Measurements from ENCODE around the gene TTC3.

The TTC3 gene

DNA sequence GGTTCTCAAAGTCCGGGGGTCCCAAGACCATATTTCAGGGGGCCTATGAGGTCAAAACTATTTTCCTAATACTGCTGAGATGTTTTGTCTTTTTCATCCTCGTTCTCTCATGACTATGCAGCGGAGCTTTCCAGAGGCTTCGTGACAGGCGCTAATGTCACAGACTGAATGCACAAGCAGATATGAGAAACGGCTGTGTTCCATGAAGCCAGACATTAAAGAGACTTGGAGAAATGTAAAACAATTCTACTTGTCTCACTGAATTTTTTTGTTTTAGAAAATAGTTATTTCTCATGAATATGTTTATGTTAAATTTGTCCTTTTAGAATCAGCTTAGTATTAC is 10.5 kb upstream of the TTC3 start:
- no peak for DNase-seq (ENCODE audit: low read depth)

DNA sequence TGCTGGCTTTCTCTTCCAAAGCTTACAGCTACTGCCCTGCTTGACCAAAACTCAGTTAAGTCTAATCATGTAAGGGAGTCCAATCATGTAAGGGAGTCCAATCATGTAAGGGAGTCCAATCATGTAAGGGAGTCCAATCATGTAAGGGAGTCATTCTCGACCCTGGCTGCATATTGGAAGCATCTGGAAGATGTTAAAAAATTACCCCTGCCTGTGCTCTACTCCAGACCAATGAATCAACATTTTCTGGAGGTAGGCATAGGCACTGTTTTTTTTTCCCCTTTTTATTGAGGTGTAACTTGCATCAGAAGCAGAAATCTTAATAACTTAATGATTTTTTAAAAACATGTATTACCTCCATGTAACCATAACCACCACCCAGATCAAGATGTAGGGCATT is 9.6 kb upstream of the TTC3 start:
- DNase-seq (ENCODE audit: low read depth) = no peak

DNA sequence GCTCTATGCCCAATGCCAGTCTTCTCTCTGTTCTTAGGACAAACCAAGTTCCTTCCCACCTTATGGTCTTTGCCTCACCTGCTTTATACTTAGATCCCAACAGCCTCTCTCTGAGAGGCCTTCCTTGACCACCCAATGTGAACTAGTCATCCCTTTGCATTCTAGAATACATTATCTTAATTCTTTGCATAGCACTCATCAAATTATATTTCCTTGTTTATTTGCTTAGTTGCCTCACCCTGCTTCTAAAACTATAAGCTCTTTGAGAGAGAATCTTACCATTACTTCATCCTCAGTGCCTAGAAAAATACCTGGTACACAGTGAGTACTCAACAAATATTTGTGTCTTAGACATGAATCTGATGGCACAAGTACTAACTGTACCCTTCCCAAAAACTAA is 8.2 kb upstream of the TTC3 start:
- DNase-seq (ENCODE audit: low read depth) = no peak

DNA sequence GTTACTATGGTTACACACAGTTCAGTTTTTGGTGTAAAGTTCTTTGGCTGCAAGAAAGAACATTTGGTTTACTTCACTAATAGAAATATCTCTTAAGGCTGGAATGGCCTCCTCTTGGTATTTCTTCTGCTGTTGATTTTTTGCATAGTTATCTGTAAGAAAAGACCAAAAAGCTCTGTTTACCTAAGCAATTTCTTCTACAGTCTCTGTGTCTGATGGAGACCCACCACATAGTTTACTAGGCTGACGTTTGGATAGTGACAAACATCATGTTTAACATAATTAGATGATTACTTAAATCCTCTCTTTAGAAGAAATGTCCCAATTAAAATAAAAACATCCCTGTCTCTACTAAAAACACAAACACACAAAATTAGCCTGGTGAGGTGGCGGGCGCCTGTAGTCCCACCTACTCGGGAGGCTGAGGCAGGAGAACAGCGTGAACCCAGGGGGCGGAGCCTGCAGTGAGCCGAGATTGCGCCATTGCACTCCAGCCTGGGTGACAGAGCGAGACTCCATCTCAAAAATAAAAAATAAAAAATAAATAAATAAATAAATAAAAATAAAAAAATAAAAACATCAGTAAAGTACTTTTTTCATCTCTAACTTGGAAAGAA is 7.4 kb upstream of the TTC3 start:
- no peak for DNase-seq (ENCODE audit: low read depth)

DNA sequence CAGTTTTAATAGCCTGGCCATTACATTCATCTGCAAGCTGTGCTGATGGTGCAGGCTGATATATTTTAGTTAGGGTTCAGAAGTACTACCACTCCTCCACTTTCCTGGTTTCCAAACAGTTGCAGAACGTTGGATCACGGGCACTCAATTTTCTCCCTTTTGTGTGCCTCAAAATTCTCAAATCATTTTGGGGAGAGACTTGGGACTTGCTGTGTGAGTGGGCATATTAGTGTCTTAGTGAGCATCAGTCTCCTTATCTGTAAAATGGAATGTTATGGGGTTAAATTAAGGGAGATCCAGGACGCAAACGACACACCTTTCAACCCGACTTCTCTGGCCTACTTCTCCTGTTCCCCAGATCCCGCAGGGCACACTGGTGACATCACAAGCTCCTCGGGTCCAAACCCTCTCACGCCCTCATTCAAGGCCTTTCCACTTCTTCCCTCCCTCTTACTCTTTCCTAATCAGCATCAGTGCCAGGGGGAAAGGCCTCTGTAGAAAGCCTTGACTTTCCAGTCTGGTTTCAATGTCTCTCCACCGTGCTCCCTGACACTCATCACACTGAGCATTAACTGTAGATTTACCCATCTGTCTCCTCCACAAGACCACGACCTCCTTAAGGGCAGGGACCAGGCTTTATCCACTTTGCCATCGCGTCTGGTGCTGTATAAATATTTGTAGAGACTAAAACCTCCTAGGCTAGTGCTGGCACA is 1.3 kb upstream of the TTC3 start:
- DNase-seq (ENCODE audit: low read depth) = no peak

DNA sequence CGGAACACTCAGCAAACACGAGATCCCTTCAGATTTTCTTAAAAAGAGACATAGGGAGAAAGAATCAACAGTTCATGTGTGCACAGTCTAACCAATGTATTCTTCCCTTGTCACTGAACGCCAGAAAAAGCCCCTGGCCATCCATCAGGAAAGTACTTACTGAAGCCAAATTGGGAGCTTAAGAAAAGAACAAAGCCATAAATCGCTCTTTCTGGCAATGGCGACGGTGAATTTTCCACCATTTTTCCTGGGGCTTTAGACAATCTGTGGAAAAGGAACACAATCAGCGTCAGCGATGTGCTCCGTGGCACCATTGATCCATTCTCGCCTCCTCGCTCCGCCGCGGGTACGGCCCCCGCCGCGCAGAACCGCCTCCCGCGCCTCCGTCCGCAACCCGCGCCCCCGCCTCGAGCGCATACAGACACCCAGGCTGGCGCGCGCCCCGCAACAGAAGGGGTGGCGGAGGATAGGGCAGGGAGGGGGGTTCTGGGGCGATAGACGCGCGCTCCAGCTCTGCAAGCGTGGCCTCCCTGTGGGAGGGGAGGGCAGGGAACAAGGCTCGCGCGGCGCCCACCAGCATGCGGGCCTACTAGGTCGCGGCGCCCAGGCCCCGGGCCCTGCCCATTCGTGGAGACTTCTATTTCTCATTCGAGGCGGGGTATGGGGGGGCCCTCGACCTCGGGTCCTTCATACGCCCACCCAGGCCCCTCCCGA is 623 bp upstream of the TTC3 start:
- DNase-seq (ENCODE audit: low read depth) = no peak

DNA sequence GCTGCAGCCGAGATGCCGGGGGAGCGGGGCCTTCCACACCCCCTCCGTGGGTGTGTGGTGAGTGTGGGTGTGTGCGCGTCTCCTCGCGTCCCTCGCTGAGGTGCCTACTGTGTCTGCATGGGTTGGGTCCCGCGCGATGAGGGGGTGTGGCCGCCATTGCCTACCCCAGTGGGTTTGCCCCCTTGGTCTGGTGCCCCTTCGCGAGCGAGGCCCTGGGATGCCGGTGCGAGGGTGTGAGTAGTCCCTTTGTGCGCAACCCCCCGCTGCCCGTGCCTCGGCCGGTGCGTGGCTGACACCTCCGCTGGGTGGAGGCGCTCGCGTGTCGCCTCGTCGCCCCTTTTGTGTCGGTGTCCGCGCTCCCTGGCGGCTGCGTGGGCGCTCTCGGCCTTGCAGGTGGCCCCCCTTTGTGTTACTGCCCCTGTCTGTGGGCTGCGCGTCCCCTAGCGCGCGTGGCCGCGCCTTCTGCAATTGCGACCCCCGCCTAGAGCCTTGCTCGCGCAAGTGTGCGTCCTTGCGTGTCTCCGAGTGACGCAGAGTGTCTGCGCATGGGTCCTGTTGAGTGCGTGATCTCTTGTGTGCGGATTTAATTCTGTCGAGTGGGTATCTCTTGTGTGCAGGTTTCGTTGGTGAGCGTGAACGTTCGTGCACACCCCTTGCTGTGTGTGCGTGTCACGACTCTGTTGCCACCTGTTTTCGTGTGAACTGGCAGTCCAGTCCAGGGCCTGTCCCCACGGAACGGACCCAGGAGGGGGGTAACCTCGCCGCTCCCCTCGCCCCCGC is 553 bp downstream of the TTC3 start:
- peak; percentile 56 for DNase-seq (ENCODE audit: low read depth)

- DNase-seq (ENCODE audit: low read depth) = no peak
Measured at GRCh38 chr21:37074197-37074510, 1.1 kb downstream of the TTC3 start.

- DNase-seq (ENCODE audit: low read depth) = no peak
Measured at GRCh38 chr21:37074546-37074945, 1.5 kb downstream of the TTC3 start.

GRCh38 chr21:37075214-37075770 is 2.2 kb downstream of the TTC3 start:
- no peak for DNase-seq (ENCODE audit: low read depth)

DNA sequence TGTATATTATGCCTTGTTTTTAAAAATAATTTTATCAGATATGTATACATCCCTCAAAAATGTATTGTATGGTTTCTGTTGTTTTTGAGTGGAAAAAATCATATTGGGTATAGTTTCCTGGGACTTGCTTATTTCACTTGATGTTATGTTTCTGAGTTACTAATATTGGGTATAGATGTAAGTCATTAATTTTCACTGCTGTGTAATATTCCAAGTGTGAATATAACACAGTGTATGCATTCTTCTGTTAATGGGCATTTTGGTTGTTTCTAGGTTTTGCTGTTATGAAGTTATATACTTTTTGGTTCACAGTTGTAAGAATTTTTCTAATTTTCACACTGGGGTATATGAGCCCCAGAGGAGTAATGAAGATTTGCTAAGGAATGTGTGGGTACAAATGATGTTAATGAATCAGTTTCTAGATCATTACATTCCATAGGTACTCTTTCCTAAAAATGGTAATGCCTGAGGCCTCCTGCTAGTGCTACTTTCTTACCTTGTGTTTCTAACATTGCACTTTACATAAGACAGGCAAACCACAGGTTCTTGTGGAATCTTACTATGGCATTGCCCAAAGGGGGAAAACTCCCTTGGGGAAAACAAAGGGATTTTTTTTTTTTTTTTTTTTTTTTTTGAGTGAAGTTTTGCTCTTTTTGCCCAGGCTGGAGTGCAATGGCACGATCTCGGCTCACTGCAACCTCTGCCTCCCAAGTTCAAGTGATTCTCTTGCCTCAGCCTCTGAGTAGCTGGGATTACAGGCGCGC is 3.2 kb downstream of the TTC3 start:
- DNase-seq (ENCODE audit: low read depth) = no peak

DNA sequence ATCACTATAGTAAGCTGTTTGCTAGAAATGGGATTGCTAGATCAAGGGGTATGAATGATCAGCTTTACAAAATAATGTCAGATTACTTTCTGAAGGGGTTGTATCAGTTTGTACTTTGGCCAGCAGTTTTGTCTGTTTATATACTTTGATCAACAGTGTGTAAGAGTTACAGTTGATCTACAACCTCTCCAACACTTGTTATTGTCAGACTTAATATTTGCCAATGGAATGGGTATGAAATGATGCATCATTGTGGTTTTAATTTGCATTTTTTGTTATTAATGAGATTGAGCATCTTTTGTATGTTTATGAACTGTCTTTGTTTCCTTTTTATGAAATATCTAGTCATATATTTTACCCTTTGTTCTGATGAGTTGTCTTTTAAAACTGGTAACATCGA is 4.3 kb downstream of the TTC3 start:
- DNase-seq (ENCODE audit: low read depth) = no peak

DNA sequence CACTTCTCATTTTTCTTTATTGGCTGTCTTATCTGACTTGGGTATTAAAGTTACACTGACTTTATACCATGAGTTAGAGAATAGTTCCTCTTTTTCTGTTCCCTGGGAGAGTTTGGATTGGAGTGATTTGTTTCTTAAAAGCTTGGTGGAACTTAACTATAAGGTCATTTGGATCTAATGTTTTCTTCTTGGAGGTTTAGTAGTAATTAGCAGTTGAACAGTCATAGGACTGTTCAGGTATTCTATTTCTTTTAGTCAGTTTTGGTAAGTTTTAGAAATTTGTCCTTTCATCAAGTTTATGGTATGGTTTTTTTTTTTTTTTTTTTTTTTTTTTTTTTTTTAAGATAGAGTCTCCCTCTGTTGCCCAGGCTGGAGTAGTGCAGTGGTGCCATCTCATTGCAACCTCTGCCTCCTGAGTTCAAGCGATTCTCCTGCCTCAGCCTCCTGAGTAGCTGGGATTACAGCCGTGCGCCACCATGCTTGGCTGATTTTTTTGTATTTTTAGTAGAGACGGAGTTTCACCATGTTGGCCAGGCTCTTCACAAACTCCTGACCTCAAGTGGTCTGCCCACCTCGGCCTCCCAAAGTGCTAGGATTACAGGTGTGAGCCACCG is 6.3 kb downstream of the TTC3 start:
- DNase-seq (ENCODE audit: low read depth) = no peak

DNA sequence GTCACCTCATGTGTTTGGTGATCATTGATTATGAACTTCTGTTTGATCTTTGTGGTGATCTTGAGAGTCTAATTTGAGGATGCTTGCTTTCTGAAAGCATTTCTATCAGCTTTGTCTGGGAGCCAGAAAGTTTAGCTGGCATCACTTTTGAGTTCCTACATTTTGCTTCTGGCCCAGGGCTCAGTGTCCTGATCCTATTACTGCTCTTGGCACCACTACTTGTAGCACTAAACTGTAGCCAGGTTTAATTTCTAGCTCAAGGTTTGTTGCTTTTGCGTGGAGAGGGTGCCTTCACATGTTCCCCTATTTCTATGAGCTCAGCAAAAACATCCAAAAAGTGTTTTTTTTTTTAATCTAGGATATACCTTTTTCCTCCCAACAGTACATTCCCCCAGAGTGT is 9.3 kb downstream of the TTC3 start:
- DNase-seq (ENCODE audit: low read depth) = no peak

GRCh38 chr21:37082856-37083528 is 9.9 kb downstream of the TTC3 start:
- DNase-seq (ENCODE audit: low read depth) = no peak

DNA sequence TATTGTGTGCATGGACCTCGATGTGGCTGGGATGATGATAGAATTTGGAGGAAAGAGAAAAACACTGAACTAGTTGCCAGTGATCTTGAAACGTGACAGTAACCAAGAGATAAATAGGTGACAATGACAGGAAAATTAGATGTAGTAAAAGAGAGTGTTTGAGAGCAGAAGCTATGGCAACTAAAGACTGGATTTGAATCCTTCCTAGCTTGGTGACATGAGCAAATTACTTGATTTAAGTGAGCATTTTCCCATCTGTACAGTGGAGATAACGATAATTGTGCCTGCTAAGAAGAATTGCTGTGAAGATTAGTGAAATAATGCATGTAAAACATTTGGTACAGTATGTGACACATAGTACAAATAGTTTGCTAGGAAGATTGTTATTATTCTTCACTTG is 12.7 kb downstream of the TTC3 start:
- DNase-seq (ENCODE audit: low read depth) = no peak

DNA sequence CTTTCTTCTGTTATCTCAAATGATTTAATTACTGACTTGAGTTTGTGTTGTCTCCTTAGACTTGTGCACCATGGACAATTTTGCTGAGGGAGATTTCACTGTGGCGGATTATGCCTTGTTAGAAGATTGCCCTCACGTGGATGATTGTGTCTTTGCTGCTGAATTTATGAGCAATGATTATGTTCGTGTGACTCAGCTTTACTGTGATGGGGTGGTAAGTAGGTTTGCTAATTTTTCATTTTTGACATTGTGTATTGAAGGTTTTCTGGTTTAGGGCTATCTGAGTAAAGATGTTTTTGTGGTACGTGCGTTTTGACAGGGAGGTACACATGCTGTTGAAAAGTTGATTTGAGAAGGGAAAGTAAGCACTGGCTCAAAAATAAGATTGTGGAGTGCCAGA is 14.1 kb downstream of the TTC3 start:
- DNase-seq (ENCODE audit: low read depth) = no peak

DNA sequence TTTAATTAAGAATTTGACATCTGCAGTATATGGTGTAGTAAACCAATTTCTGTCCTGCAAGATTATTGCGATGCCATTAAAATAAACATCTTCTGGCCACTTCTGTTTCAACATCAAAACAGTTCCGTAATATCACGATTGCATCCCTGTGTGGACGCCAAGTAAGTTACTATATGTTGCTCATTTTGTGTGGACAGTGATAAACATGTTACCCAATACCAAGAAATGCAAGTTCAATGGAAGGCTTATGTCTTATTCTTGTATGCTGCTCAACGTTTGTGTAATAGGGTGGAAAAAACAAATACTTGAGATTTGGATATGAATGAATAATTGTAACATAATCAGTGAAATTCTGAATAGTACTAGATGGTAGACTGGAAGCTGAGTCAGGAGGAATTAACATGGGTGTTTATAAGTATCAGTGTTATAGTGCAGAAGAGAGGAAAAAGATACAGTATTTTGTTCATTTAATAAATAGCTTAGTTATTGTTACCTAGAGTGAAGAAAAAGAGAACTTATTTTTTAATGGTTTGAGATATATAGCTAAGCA is 15.2 kb downstream of the TTC3 start:
- DNase-seq (ENCODE audit: low read depth) = no peak

- no peak for DNase-seq (ENCODE audit: low read depth)
Measured at GRCh38 chr21:37093977-37094376, 20.9 kb downstream of the TTC3 start.

- DNase-seq (ENCODE audit: low read depth) = no peak
Measured at GRCh38 chr21:37095821-37096220, 22.8 kb downstream of the TTC3 start.

GRCh38 chr21:37098751-37099150 is 25.7 kb downstream of the TTC3 start:
- DNase-seq (ENCODE audit: low read depth) = no peak

All from stimulated activated CD8-positive, alpha-beta memory T cell treated with anti-CD3 and anti-CD28 coated beads, Interleukin-4, amount 100 ng/mL, for 24 hours (primary cell).